IPS-NIHi11 (cell line): ENCODE measurements around the gene GET4.
"Not testable (repeated sequence)": the region's sequence is repeated elsewhere in the genome, so short reads cannot be mapped to it uniquely, and the experiment has no call there.

Experiments
- DNase-seq: peaks from one replicate; pipeline ENCODE4 v3.0.0; 2012; ENCODE audit warnings: mixed read lengths, low spot score

Gene GET4

GRCh38 chr7:916291-916941, 40.1 kb downstream of the GET4 start:
- DNase-seq, result no peak

GRCh38 chr7:917255-918117, 41.1 kb downstream of the GET4 start:
- DNase-seq, result no peak

GRCh38 chr7:918118-918425, 41.7 kb downstream of the GET4 start:
- no peak for DNase-seq

GRCh38 chr7:918441-919113, 42.2 kb downstream of the GET4 start:
- DNase-seq, result no peak

GRCh38 chr7:919114-919442, 42.7 kb downstream of the GET4 start:
- DNase-seq, result no peak

GRCh38 chr7:919924-920341, 43.6 kb downstream of the GET4 start:
- no peak for DNase-seq

GRCh38 chr7:920351-921070, 44.2 kb downstream of the GET4 start:
- DNase-seq, result no peak

- no peak for DNase-seq
These were observed 44.7 kb downstream of the GET4 start for GRCh38 chr7:921071-921461.

GRCh38 chr7:921581-922333, 45.4 kb downstream of the GET4 start:
- no peak for DNase-seq

- no peak for DNase-seq
These were observed 46.2 kb downstream of the GET4 start for GRCh38 chr7:922334-923107.

GRCh38 chr7:923108-924041, 47.0 kb downstream of the GET4 start:
- DNase-seq, result peak; percentile 73

GRCh38 chr7:924042-924441, 47.7 kb downstream of the GET4 start:
- not testable (repeated sequence) for DNase-seq

GRCh38 chr7:924541-925231, 48.3 kb downstream of the GET4 start:
- DNase-seq, result no peak

GRCh38 chr7:925601-926000, 49.2 kb downstream of the GET4 start:
- no peak for DNase-seq

- peak; percentile 4 for DNase-seq
These were observed 50.0 kb downstream of the GET4 start for GRCh38 chr7:926061-927030.

GRCh38 chr7:927031-927671, 50.8 kb downstream of the GET4 start:
- peak; percentile 2 for DNase-seq

- no peak for DNase-seq
These were observed 53.0 kb downstream of the GET4 start for GRCh38 chr7:929311-929711.
